Endodermal cell (in vitro differentiated cells): ENCODE results near the gene GAREM1. TPM values are rescaled to one million over a fixed set of nuclear protein-coding genes. Genes with fewer than 3 reads are reported as not detected.
"Not testable (repeated sequence)": the region's sequence is repeated elsewhere in the genome, so short reads cannot be mapped to it uniquely, and the experiment has no call there.

Experiments
- DNase-seq: peaks from one replicate; pipeline ENCODE4 v3.0.0-alpha.2; 2017
- H3K27ac ChIP-seq: 2 replicates; pipeline ENCODE4 v1.5.1; 2013; ENCODE audit warnings: mild to moderate bottlenecking, low read depth, low read length, moderate library complexity
- H3K27me3 ChIP-seq: 2 replicates; pipeline ENCODE4 v1.6.1; 2013; ENCODE audit warnings: mild to moderate bottlenecking, low read length, moderate library complexity; ENCODE audit not compliant: insufficient read depth, control insufficient read depth, poor library complexity, severe bottlenecking
- H3K36me3 ChIP-seq: 2 replicates; pipeline ENCODE4 v1.7.0; 2013; ENCODE audit warnings: mild to moderate bottlenecking, low read length, moderate library complexity; ENCODE audit not compliant: control insufficient read depth, insufficient read depth
- H3K4me1 ChIP-seq: one replicate; pipeline ENCODE4 v1.7.0; 2013; ENCODE audit warnings: low read length; ENCODE audit not compliant: control insufficient read depth, insufficient read depth
- H3K4me3 ChIP-seq: 2 replicates; pipeline ENCODE4 v1.5.1; 2013; ENCODE audit warnings: mild to moderate bottlenecking, low read length, moderate library complexity
- H3K9ac ChIP-seq: 2 replicates; pipeline ENCODE4 v1.6.1; 2013; ENCODE audit warnings: mild to moderate bottlenecking, low read length, moderate library complexity; ENCODE audit not compliant: poor library complexity, severe bottlenecking; ENCODE audit errors: extremely low read depth
- H3K9me3 ChIP-seq: 2 replicates; pipeline ENCODE4 v1.6.1; 2013; ENCODE audit warnings: mild to moderate bottlenecking, low read length, moderate library complexity; ENCODE audit not compliant: control insufficient read depth
- H3K27ac Mint-ChIP-seq: 2 replicates; pipeline ENCODE4 v1.8.0; 2020; ENCODE audit warnings: mixed read lengths
- H3K27me3 Mint-ChIP-seq: 2 replicates; pipeline ENCODE4 v1.8.0; 2021; ENCODE audit warnings: mild to moderate bottlenecking, mixed read lengths; ENCODE audit not compliant: insufficient read depth
- H3K36me3 Mint-ChIP-seq: 2 replicates; pipeline ENCODE4 v1.8.0; 2020; ENCODE audit warnings: low read depth, mixed read lengths
- H3K4me1 Mint-ChIP-seq: 2 replicates; pipeline ENCODE4 v1.8.0; 2020; ENCODE audit warnings: mixed read lengths
- H3K4me3 Mint-ChIP-seq: 2 replicates; pipeline ENCODE4 v1.8.0; 2020; ENCODE audit warnings: mild to moderate bottlenecking, moderate library complexity, mixed read lengths
- H3K9me3 Mint-ChIP-seq: 2 replicates; pipeline ENCODE4 v1.8.0; 2020; ENCODE audit warnings: mild to moderate bottlenecking, mixed read lengths
- CTCF ChIP-seq: fragments of 200-600 bp; sonication (generic); conservative IDR thresholded peaks from 2 replicates; pipeline ENCODE4 v1.5.0; 2021; ENCODE audit warnings: antibody characterized with exemption, mild to moderate bottlenecking
- WGBS, 2 experiments: methylation state at CpG; one replicate each; pipeline versions ENCODE4 v1.1.5 to v1.1.7; 2013; ENCODE audit warnings: missing lambda C conversion rate in 2 of 2, mixed read lengths in 1 of 2; ENCODE audit not compliant: insufficient coverage in 1 of 2, insufficient read length in 1 of 2; 5-methylcytosine and 5-hydroxymethylcytosine counted together
- total RNA-seq, 2 donors: library from RNA; stranded (reverse); fragmentation: NEBNext Ultra II Directional in 1 of 2; extraction: Animal tissue kit (Norgen Biotek cat#: 25700) in 1 of 2; gene quantifications; 2 replicates in 1 of 2; 3 replicates in 1 of 2; pipeline ENCODE4 v1.2.1, GENCODE V29; 2021

Gene GAREM1
- total RNA-seq, 2 donors from 2014 or later: 9.2 to 9.4 TPM

- Mint-ChIP-seq H3K4me3 (no peak overlapping the region), H3K27ac (no peak overlapping the region), H3K36me3 (no peaks in the 10 kb centered on the region), H3K27me3 (no peaks in the 10 kb centered on the region), H3K9me3 (no peaks in the 10 kb centered on the region), H3K4me1 (peaks cover 9% of the 10 kb centered on the region)
- peaks cover 3% of the 10 kb centered on the region for H3K4me1 ChIP-seq
- WGBS, 2 experiments: 94 to 100% methylated on average over 2 to 3 of the region's 3 CpGs
- H3K36me3 ChIP-seq: no peaks in the 10 kb centered on the region
- no peak for DNase-seq
- H3K4me3 ChIP-seq: no peak overlapping the region
- no peaks in the 10 kb centered on the region for H3K9me3 ChIP-seq
- no peaks in the 10 kb centered on the region for H3K27me3 ChIP-seq
- no peak overlapping the region for H3K27ac ChIP-seq
- H3K9ac ChIP-seq: no peak overlapping the region
- no peak for TF ChIP-seq CTCF
These were observed 127.0 kb downstream of the GAREM1 start for GRCh38 chr18:32343634-32344033.

GRCh38 chr18:32341112-32341511 lies 129.6 kb downstream of the GAREM1 start:
- H3K4me1 ChIP-seq, H3K27ac ChIP-seq, DNase-seq, H3K9ac ChIP-seq, H3K27me3 ChIP-seq, H3K27ac Mint-ChIP-seq, H3K36me3 Mint-ChIP-seq, H3K9me3 ChIP-seq, H3K27me3 Mint-ChIP-seq, H3K4me3 Mint-ChIP-seq, H3K9me3 Mint-ChIP-seq, H3K4me3 ChIP-seq, H3K36me3 ChIP-seq, H3K4me1 Mint-ChIP-seq: not testable (repeated sequence)
- 94 to 100% methylated on average over 2 to 3 of the region's 3 CpGs for WGBS, 2 experiments

GRCh38 chr18:32339045-32339444 lies 131.6 kb downstream of the GAREM1 start:
- no peak for TF ChIP-seq CTCF
- Mint-ChIP-seq H3K4me1 (peaks cover 5% of the 10 kb centered on the region), H3K27ac (no peak overlapping the region), H3K36me3 (no peaks in the 10 kb centered on the region), H3K27me3 (no peaks in the 10 kb centered on the region), H3K9me3 (no peaks in the 10 kb centered on the region), H3K4me3 (no peak overlapping the region)
- Histone ChIP-seq H3K4me3 (no peak overlapping the region), H3K27ac (no peak overlapping the region), H3K27me3 (no peaks in the 10 kb centered on the region), H3K9me3 (no peaks in the 10 kb centered on the region), H3K4me1 (no peaks in the 10 kb centered on the region), H3K36me3 (no peaks in the 10 kb centered on the region), H3K9ac (no peak overlapping the region)
- WGBS, 2 experiments: 96% methylated on average over 2 of the region's 2 CpGs; no CpG with 5 or more reads in 1 of the 2 experiments
- no peak for DNase-seq

- no peaks in the 10 kb centered on the region for H3K9me3 Mint-ChIP-seq
- 89 to 95% methylated on average over 4 to 6 of the region's 8 CpGs for WGBS, 2 experiments
- no peaks in the 10 kb centered on the region for H3K27me3 Mint-ChIP-seq
- H3K27ac Mint-ChIP-seq: peak overlapping the region; percentile 12
- no peaks in the 10 kb centered on the region for H3K36me3 Mint-ChIP-seq
- no peaks in the 10 kb centered on the region for H3K27me3 ChIP-seq
- no peak overlapping the region for H3K4me3 Mint-ChIP-seq
- no peaks in the 10 kb centered on the region for H3K4me1 ChIP-seq
- no peak overlapping the region for H3K27ac ChIP-seq
- no peak overlapping the region for H3K9ac ChIP-seq
- H3K4me1 Mint-ChIP-seq: peaks cover 5% of the 10 kb centered on the region
- DNase-seq: no peak
- no peaks in the 10 kb centered on the region for H3K9me3 ChIP-seq
- TF ChIP-seq CTCF: no peak
- H3K4me3 ChIP-seq: no peak overlapping the region
- H3K36me3 ChIP-seq: no peaks in the 10 kb centered on the region
These were observed 132.9 kb downstream of the GAREM1 start for GRCh38 chr18:32337821-32338220.
